ENCODE data around the gene ADCY5.
A peak's percentile ranks its signal among the peaks of the same experiment; 100 is the strongest.

The ADCY5 gene

DNA sequence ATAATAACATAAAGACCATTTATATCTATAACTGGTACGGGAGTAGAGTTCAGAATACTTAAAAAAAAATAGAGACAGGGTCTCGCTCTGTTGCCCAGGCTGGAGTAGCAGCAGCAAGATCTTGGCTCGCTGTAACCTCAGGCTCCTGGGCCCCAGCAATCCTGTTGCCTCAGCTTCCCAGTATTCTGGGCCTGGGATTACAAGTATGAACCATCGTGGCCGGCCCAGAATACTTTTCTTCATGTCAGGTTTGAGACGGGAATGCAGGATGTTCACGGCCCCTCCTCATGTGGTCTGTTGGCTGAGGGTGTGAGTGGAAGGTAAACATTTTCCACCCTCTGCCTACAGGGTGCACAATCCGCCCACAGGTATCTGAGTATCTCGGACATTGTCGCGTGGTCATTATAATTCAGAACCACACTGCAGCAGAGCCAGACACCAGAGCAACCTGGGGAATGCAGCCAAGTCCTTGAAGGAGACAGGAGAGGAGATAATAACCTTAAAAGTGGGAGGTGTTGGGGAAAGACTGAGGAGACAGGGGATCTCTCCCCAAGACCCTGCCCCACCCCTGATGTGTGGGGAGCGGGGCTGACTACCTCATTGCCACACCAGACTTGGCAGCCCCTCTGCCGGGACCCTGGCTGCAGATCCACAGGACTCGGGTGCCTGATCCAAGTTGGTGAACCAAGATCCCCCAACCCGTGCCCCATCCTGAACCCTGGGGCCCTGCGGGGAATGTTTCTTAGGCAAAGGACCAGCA lies 106.8 kb downstream of the ADCY5 start:
- DNase-seq (ENCODE audit: low read depth): no peak

DNA sequence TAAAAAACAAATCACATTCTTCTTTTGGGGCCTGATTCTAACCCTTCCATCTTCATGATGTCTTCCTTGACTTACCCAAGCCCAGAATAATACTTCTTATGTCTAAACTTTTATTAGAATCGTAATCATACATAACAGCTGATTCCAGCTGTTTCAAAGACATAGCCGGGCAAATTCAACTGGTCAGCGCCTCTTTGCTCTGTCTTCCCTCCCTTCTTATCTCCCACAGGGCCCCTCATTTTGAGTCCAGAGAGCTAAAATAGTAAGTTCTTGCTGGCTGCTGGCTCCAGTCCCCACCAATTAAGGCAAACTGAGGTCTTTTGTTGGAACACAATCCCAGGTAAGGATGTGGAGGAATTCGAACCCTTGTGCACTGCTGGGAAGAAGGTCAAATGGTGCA lies 108.6 kb downstream of the ADCY5 start:
- no peak for DNase-seq (ENCODE audit: low read depth)

DNA sequence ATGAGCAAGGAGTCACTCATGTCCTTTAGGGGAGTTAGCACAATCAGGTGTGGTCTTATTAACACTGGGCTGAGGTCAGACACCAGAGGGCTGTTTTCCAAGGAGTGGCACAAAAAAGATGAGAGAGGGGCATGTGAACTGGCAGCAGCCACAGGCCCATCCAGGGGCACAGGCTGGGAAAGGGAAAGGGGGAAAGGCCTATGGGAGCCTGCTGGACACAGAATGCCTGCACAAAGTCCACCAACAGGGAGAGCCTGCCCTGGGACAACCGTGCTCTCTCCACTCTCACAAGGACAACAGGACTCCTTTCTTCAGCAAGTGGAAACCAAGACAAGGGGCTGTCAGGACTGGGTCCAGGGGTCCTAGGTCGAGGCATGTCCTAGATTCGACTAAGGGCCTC lies 109.6 kb downstream of the ADCY5 start:
- no peak for DNase-seq (ENCODE audit: low read depth)

DNA sequence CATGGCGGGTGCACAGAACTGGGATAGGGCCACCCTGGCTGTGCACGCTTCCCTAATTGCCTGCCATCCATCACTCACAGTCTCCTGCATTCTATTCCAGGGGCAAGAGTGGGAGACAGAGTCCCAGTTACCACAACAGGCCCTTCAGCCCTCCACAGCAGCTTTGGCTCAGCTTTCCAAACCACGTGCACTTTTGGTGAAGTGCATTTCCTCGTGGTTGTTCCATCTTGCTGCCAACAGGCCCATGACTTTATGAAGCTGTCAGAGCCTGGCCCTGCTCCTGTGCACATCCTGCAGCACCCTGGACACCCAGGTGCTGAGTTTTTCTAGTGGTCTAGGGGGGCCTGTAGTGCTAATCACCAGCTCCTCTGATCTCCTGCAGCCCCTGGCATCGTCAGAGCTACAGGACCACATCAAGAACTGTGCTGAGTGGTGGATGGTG lies 110.2 kb downstream of the ADCY5 start:
- DNase-seq (ENCODE audit: low read depth): no peak

DNA sequence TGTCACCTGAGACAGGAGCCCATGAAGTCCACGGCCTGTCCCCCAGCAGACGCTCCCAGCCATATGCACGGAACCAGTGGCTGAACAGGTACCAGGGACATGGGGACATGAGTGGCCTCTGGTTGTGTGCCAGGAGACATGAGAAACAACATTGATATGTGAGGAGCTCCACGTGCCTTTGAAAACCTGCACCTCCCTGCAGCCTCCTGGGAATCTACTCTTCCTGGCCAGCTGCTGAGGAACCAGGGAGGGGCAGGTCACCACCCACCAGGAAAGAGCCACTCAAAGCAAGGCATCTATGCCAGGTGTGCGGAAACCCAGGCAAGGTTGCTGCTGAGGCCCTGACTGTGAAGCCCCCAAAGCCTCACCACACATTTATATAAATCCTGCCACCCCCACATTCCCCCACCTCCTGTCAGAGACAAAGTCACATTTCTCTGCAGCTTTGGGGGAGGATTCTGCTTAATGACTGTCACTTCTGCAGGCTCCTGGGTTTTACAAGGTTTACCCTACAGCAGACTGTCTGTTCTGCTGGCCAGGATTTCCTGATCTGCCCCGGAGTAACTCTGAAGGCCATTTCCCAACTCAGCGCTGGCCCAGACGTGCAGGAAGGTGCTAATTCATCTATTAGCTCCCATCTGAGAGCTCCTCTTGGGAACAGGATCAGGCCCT lies 110.8 kb downstream of the ADCY5 start:
- no peak for DNase-seq (ENCODE audit: low read depth)

DNA sequence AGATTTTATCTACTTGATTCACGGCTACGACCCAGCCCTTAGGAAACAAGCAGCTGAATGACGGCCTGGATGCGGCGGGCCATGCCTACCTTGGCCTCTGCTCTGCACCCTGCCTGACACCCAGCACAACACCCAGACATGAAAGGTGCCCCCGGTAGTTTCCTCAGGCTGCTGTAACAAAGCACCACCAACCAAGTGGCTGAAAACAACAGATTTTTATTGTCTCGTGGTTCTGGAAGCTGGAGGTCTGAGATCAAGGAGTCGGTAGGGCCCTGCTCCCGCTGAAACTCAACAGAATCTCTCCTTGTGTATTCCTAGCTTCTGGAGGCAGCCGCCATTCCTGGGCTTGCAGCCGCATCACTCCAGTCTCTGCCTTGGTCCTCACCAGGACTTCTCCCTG lies 111.7 kb downstream of the ADCY5 start:
- no peak for DNase-seq (ENCODE audit: low read depth)

DNA sequence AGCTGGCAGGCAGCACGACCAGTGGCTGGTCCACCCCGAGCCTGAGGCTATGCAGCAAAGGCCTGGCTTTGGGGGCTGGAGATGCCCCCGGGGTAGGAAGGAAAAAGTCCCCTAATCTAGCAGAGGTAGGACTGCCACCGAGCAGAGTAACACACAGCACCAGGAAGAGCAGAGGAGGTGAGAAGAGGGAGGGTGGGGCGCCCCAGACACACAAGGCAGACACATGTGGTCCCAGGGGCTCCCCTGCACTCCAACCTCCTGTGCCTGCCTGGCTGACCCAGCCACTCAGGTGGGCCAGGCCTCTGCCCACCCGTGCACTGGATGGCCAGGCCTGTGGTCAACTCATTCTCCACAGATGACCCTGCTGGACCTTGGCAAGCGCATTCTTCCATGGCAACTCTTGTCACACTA lies 112.4 kb downstream of the ADCY5 start:
- no peak for DNase-seq (ENCODE audit: low read depth)

DNA sequence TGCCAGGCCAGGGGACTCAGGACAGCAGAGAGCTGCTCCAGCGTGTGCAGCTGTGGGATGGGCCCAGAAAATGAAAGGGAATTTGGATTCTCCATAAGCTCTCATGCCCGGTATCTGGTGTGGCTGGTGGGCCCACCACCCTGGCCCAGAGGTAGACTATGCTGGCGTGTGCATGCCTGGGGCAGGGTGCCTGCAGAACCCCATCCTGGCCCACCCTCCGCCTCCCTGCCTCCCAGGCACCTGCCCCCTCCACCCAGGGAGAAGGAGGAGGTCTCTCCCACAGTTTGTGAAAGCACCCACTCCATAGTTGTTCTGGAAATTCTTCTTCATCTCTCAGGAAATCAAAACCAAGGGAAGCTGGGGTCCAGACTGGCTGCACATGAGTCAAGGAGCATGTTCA lies 112.9 kb downstream of the ADCY5 start:
- DNase-seq (ENCODE audit: low read depth): no peak

DNA sequence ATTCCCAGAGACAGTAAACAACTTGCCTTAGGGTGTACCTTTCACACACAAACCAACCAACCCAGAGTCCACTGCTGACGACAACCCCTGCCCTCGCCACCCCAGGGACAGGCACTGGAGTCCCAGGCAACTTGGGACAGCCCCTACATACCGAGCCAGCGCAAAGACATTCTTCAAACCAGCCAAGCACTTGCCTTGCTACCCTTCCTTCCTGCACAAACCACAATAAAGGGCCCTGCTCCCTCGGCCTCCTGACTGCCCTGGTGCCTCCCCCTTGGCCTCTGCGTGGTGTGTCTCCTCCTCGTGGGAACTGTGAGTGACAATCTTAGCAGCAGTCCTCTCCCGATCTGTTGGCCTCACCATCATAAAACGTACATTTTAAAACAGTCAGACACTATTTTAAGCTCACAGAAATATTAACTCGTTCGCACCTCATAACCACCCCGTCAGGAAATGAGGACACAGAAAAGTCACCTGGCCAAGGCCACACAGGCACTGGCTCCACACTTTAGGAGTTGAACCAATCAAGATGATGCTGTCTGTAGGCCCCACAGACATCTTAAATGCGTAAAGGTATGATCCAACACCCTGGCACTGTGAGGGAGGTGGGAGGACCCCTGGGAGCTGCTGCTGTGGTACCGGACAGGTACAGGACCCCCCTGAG lies 113.8 kb downstream of the ADCY5 start:
- no peak for DNase-seq (ENCODE audit: low read depth)

DNA sequence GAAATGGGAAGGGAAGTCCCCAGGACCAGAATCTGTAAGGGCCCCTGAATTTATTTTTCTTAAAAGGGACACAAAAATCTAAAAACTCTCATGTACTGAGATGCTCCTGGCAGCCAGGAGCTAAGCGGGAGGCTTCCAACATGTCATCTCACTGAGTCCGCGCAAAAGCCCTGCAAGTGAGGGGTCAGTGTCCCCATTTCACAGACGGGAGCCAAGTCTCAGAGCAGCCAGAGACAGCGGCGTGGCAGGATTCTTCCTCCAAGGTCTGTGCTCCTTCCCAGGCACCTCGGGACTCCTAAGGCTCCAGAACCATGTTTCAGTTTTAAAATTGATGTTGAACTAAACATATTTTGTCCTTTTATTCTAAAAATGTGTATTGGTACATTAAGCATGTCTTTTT lies 114.8 kb downstream of the ADCY5 start:
- DNase-seq (ENCODE audit: low read depth): no peak

DNA sequence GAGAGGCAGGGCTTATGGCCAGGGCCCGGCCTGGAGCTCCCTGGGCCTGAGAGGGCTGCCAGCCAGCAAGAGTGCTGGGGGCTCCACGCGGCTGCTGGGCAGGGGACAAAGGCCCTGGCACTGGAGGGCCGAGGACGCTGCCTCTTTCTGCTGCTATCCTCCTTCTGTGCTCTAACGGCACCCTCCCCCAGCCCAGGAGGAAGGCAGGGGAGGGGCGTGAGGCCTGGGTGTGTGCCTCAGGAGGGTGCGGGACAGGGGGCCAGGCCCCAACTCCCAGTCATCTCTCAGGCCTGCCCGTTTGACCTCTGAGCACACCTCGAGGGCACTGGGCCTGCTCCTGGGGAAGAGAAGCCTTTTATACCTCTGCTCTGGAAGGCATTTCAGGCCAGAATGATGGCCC lies 115.5 kb downstream of the ADCY5 start:
- no peak for DNase-seq (ENCODE audit: low read depth)

DNA sequence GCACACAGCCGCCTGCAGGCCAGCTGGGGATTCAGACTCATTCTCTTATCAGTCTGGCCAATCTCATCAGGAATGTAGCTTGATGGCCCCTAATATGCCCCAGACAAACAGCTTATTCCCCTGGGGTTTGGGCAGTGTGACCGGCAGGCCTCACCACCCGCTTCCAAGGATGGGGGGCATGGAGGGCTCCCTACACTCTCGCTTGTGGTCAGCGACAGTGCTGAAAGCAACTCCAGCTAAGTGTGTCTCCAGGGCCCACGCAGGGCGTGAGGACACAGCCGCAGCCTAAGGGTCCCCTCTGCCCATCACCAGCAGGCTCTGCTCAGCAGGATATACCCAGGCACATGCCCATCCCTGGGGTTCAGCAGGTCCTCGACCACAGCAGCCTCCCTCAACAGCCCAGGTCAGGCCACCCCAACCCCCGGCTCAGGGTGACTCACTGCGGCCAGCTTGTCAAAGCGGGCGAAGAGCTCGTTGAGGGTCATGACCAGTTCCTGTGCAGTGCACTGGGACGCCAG lies 116.7 kb downstream of the ADCY5 start:
- DNase-seq (ENCODE audit: low read depth): no peak

DNA sequence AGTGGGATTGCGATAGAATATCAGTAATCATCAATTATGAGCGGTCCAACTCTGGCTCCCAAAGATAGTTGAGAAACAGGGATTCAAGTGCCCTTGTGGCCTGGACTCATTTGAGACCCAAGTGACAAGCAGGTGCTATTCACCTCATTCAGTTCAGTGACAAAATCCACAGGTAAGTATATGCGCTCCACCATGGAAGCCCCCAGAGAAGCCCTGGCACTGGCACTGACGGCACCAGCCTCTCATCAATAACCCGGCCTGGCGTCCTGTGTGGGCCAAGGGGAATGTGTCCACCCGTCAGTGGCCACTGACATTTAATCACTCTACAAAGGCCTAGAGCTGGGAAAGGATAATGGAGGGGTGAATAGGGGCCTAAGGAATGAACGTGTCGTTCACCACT lies 117.2 kb downstream of the ADCY5 start:
- DNase-seq (ENCODE audit: low read depth): no peak

DNA sequence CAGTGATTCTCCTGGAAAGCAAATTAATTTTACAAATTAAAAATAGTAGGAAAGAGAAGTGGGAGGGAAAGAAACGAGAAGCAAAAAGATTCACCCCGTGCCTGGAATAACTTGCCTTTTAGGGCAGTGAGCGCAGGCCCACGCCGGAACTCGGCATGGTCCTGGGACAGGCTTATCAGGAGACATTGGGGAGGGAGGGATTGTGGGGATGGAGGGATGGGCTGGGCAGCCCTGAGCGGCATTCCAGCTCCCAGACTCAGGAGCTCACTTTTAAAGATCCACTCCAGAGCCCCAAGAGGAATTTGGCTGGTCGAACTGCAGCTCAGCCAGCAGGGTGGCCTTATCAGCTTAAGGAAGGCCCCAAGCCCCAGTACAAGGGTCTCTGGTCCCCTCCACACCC lies 117.9 kb downstream of the ADCY5 start:
- DNase-seq (ENCODE audit: low read depth): no peak

DNA sequence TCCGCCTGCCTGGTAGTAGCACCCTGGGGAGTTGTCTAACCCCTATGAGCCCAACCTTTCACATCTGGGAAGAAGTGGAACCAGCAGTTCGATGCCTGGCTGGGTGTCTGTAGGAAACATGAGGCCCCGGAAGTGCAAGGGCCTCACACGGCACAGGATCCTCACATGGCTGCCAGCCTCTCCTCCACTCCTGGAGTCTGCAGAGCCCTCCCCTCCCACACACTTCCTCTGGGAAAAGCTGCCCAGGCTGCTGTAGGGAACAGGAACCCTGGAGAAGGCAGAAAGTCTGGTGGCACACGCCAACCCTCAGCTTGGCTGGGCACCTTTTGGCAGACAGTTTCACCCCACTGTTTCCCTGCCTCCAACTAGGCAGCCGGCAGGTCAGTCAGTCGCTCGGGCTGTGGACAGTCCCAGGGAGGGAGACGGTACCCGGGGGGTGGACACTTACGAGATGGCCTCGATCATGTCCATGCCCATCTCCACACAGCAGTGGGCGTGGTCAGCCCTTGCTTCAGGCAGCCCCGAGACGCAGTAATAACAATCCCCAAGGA lies 118.4 kb downstream of the ADCY5 start:
- no peak for DNase-seq (ENCODE audit: low read depth)

DNA sequence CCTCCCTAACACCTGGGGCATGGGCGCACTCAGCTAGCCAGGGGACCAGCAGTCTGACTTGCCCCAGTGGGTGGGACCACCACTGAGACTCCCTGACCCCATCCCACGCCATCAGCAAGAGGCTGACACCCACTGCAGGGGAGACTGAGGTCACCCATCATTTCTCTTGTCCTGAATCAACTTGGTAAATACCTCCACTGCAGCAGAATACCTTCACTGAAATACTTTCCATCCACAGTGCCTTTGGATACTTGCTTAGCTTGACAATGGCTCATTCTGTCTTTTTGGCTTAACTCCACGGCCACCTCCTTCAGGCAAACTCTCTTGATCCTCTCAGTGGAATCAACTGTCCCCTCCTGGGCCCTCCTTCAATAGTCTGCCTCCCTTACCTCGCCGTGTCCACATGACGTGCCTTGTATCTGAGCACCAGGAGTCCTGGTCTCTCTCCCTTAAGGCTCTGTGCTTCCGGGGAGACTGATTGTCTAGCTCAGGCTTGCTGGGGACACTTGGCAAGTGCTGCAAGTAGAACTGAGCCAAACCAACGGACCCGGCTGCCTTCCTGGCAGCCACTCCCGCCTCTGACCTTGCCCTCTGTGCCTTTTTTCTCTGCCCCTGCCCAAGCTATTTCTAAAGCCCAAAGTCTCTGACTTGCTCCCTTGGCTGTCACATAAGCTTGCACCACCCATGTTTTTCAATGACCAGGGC lies 119.1 kb downstream of the ADCY5 start:
- DNase-seq (ENCODE audit: low read depth): no peak

DNA sequence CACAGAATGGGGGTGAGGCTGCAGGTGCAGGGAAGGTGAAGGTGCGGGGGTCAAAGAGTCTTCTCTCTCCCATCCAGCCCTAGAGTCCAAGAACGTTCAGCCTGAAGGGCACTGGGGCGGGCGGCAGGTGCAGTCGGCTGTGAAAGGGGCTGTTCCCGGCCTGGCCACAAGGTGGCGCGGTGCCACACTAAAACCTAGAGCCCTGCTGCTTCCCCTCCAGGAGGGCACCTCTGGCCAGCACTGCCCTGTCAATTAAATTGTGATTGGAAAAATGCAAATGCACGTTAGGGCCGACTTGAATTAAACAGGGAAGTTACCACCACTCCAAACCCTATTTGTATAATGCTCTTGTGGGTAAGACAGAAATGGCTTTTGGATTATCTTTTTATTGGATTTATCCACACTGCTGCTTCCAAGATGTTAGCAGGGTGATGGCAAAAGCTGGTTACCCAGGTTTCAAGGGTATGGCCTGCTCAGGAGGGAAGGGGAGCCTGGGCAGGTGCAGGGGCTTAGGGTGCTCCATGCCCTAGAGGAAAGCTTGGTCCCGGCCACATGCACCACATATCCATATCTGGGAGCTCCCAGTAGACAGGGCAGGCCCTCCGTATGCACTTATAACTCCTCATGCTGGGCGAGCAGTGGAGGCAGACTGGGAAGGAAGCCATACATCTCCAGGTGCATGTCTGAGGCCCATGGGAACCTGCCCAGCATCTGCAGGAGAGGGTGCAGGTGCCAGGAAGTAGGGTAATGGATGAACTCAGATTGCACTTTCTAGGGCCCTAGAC lies 119.8 kb downstream of the ADCY5 start:
- DNase-seq (ENCODE audit: low read depth): peak; percentile 53

DNA sequence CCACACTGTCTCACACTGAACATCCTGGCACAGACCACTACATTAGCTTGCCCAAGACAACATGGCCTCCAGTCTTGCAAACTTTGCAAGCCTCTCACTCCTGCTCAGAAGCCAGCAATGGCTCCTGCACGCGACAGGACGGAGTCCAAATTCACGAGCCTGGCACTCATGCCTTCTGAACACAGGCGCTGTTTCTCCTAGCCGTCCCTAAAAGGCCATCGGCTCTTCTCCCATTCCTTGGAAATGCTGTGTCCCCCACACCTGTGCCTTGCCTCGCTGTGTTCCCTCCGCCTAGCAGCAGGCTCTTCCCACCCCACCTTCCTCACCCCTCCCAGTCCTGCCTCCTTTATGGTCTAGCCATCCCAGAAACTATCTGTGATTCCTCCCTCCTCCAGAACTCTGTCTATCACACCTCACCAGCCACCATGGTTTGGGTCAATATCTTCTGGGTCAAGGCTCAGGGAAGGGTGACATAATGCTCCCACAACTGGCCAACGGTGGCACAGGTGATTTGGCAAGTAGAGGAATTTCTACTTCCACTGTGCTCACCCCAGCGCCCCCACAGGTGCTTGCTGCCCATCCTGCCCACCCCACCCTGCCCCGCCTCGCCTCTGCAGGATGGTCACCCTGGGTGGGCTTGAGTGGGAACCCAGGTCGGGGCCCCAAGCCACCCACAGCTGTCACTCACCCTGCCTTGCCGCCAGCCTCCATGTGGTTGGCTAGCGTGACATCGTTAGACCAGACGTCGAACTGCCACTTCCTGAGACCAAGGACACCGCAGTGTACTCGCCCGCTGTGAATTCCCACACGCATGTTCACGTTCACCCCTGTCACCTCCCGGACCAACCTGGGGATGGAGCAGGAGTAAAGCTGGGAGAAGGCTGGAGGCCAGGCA lies 120.7 kb downstream of the ADCY5 start:
- no peak for DNase-seq (ENCODE audit: low read depth)

DNA sequence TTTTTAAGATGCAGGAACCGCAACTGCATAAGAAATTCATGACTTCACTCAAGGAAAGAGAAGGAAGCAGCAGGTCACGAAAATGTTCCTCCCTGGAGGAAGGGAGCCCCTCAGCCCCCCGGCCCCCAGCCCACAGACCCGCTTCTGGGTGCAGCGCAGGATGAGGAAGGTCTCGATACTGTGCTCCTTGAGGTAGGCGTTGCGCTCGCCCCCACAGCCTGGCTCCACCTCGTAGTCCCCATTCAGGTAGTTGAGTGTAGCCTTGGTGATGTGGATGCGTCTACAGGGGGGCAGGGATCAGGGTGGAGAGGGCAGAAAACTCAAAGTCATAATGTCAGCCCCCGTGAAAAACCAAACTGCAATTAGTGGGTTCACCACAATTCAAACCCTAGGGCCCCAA lies 121.4 kb downstream of the ADCY5 start:
- no peak for DNase-seq (ENCODE audit: low read depth)

DNA sequence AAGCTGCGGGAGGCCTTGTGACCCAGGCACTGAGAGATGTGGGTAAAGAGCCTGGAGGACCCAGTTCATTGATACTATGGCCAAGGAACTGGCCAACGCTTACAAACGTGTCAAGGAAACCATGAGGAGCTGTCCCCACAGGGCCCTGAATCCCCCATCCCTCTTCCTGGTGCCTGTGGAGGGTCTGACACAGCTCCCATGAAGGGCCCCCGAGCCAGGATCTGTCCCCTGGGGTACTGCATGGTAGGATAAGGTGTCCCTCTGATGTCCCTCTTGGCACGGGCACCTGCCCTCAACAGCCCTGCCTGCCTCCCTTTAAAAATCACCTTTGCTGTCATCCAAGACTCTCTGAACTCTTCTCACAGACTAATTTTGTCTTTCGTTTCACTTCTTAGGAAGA lies 122.4 kb downstream of the ADCY5 start:
- DNase-seq (ENCODE audit: low read depth): no peak

Measured in stimulated activated CD4-positive, alpha-beta T cell treated with anti-CD3 and anti-CD28 coated beads, Interleukin-2, amount 100 ng/mL, for 4 hours (primary cell).